Measurements from ENCODE around the gene SYT10. TPM values are rescaled to one million over a fixed set of nuclear protein-coding genes. Genes with fewer than 3 reads are reported as not detected.
"Not testable (repeated sequence)": the region's sequence is repeated elsewhere in the genome, so short reads cannot be mapped to it uniquely, and the experiment has no call there.

Gene SYT10
- total RNA-seq, 1 experiment from 2014 or later, result 1.7 TPM

- Mint-ChIP-seq H3K36me3 (peaks cover 6% of the 10 kb centered on the region), H3K4me1 (no peaks in the 10 kb centered on the region)
- CTCF ChIA-PET, result no interaction called here
These were observed 89.8 kb downstream of the SYT10 start for GRCh38 chr12:33349791-33350190.

GRCh38 chr12:33331961-33332398 lies 107.6 kb downstream of the SYT10 start:
- H3K36me3 Mint-ChIP-seq; H3K27me3 Mint-ChIP-seq (ENCODE audit: low read depth); H3K27ac Mint-ChIP-seq; ATAC-seq; POLR2A ChIA-PET: not testable (repeated sequence)
- TF ChIP-seq ZNF281 (CRISPR knock-in tag; IDR thresholded peaks at IDR 0.05) (0 out of 2 replicates have a peak, but pooled peaks have one; percentile 61), FOXK1 (CRISPR knock-in tag; IDR thresholded peaks at IDR 0.05) (0 out of 2 replicates have a peak, but pooled peaks have one; percentile 26)
- Mint-ChIP-seq H3K4me3 (peak overlapping the region; percentile 36), H3K4me1 (peaks cover 20% of the 10 kb centered on the region), H3K9me3 (peaks cover 13% of the 10 kb centered on the region)
- peak; percentile 52 for DNase-seq (ENCODE audit: low spot score)
- CTCF ChIA-PET, result interaction anchor here (1.0 kb wide), 1 partner anchor 577 kb away, joined by 3 read pairs; the partner anchor contains the start of gene YARS2

More at GRCh38 chr12:33349791-33350190, 89.8 kb downstream of the SYT10 start:
- Mint-ChIP-seq H3K9me3 (peaks cover 26% of the 10 kb centered on the region), H3K27ac (no peak overlapping the region), H3K27me3 (ENCODE audit: low read depth) (no peaks in the 10 kb centered on the region), H3K4me3 (no peak overlapping the region)
- no peak for TF ChIP-seq MXD4 (CRISPR knock-in tag; IDR thresholded peaks at IDR 0.05; ENCODE audit: borderline replicate concordance)
- no peak for TF ChIP-seq TCF7 (CRISPR knock-in tag; IDR thresholded peaks at IDR 0.05; ENCODE audit: low read depth)
- TF ChIP-seq JAZF1 (CRISPR knock-in tag; IDR thresholded peaks at IDR 0.05), result no peak
- no peak for TF ChIP-seq NFYB (CRISPR knock-in tag; conservative IDR thresholded peaks at IDR 0.05; ENCODE audit: low read depth)
- TF ChIP-seq ZNF232 (CRISPR knock-in tag; IDR thresholded peaks at IDR 0.05), result no peak
- no peak for TF ChIP-seq ZSCAN18 (CRISPR knock-in tag; IDR thresholded peaks at IDR 0.05)
- TF ChIP-seq ZNF263 (CRISPR knock-in tag; IDR thresholded peaks at IDR 0.05; ENCODE audit: low read depth), result no peak
- no peak for TF ChIP-seq TP53 (CRISPR knock-in tag; IDR thresholded peaks at IDR 0.05)
- TF ChIP-seq ZNF425 (CRISPR knock-in tag; conservative IDR thresholded peaks at IDR 0.05), result no peak
- no peak for TF ChIP-seq ELF4 (CRISPR knock-in tag; IDR thresholded peaks at IDR 0.05; ENCODE audit: low read depth)
- TF ChIP-seq RORB (CRISPR knock-in tag; IDR thresholded peaks at IDR 0.05), result no peak
- no peak for TF ChIP-seq ATF1 (CRISPR knock-in tag; IDR thresholded peaks at IDR 0.05)
- TF ChIP-seq TEAD4 (CRISPR knock-in tag; IDR thresholded peaks at IDR 0.05), result no peak
- TF ChIP-seq RELA (CRISPR knock-in tag; IDR thresholded peaks at IDR 0.05; ENCODE audit: borderline replicate concordance), result no peak
- POLR2A ChIA-PET, result no interaction called here
- ATAC-seq (no peak), DNase-seq (ENCODE audit: low spot score) (no peak)

- ATAC-seq (no peak), DNase-seq (ENCODE audit: low spot score) (no peak)
- H3K27me3 Mint-ChIP-seq (ENCODE audit: low read depth), result no peaks in the 10 kb centered on the region; the same call in 1 of the 2 replicates
- no peak overlapping the region for H3K4me3 Mint-ChIP-seq
- H3K9me3 Mint-ChIP-seq, result peaks cover 5% of the 10 kb centered on the region
- ChIA-PET CTCF (no interaction called here), POLR2A (no interaction called here)
- peak overlapping the region; percentile 10; the same call in 1 of the 2 replicates for H3K27ac Mint-ChIP-seq
- H3K4me1 Mint-ChIP-seq, result peaks cover 20% of the 10 kb centered on the region
- H3K36me3 Mint-ChIP-seq, result no peaks in the 10 kb centered on the region; the same call in 1 of the 2 replicates
- no peak for TF ChIP-seq MYBL2 (CRISPR knock-in tag; IDR thresholded peaks at IDR 0.05)
- TF ChIP-seq ATF3 (CRISPR knock-in tag; conservative IDR thresholded peaks at IDR 0.05), result no peak
- no peak for TF ChIP-seq FOXP4 (CRISPR knock-in tag; IDR thresholded peaks at IDR 0.05)
- TF ChIP-seq ATF6 (CRISPR knock-in tag; IDR thresholded peaks at IDR 0.05), result no peak
- no peak for TF ChIP-seq GRHL2 (CRISPR knock-in tag; IDR thresholded peaks at IDR 0.05; ENCODE audit: insufficient replicate concordance, severe bottlenecking)
- TF ChIP-seq SOX15 (CRISPR knock-in tag; IDR thresholded peaks at IDR 0.05), result no peak
These were observed 108.7 kb downstream of the SYT10 start for GRCh38 chr12:33330940-33331339.
